Measurements from ENCODE around the gene MRPL17.
"Not testable (repeated sequence)": the region's sequence is repeated elsewhere in the genome, so short reads cannot be mapped to it uniquely, and the experiment has no call there.

- not testable (repeated sequence) for TF ChIP-seq POLR2A (IDR thresholded peaks at IDR 0.05; ENCODE audit: low read depth, low read length); POU2F2 (IDR thresholded peaks at IDR 0.05; ENCODE audit: low read depth, low read length); SPI1 (IDR thresholded peaks at IDR 0.05; ENCODE audit: low read depth, low read length); POLR2AphosphoS5 (IDR thresholded peaks at IDR 0.05; ENCODE audit: low read depth, low read length); PAX5 (IDR thresholded peaks at IDR 0.05; ENCODE audit: insufficient read depth, low read length, severe bottlenecking); TAF1 (IDR thresholded peaks at IDR 0.05; ENCODE audit: low read depth, low read length)
Observed at GRCh38 chr11:6690431-6691132, 7.4 kb upstream of the MRPL17 start.
